ENCODE data around the gene CPM. TPM values are rescaled to one million over a fixed set of nuclear protein-coding genes. Genes with fewer than 3 reads are reported as not detected.

The CPM gene
- total RNA-seq, 1 donor from 2014 or later, result 14.6 TPM

DNA sequence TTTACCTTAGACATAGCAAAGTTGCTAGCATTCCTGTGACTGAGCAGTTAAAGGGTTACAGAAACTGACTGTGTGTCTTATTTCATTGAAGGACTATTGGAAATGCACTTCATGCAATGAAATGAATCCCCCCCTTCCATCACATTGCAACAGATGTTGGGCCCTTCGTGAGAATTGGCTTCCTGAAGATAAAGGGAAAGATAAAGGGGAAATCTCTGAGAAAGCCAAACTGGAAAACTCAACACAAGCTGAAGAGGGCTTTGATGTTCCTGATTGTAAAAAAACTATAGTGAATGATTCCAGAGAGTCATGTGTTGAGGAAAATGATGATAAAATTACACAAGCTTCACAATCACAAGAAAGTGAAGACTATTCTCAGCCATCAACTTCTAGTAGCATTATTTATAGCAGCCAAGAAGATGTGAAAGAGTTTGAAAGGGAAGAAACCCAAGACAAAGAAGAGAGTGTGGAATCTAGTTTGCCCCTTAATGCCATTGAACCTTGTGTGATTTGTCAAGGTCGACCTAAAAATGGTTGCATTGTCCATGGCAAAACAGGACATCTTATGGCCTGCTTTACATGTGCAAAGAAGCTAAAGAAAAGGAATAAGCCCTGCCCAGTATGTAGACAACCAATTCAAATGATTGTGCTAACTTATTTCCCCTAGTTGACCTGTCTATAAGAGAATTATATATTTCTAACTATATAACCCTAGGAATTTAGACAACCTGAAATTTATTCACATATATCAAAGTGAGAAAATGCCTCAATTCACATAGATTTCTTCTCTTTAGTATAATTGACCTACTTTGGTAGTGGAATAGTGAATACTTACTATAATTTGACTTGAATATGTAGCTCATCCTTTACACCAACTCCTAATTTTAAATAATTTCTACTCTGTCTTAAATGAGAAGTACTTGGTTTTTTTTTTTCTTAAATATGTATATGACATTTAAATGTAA lies 93.5 kb downstream of the CPM start:
- H3K36me3 ChIP-seq (ENCODE audit: control insufficient read depth, insufficient read depth, low read length), result peaks cover 1% of the 10 kb centered on the region
- DNase-seq (ENCODE audit: low read depth), result no peak
- H3K27me3 ChIP-seq (ENCODE audit: control insufficient read depth, insufficient read depth, low read length), result no peaks in the 10 kb centered on the region
- H3K4me3 ChIP-seq (ENCODE audit: low read depth, low read length), result no peak overlapping the region
- TF ChIP-seq, protein P1, sequence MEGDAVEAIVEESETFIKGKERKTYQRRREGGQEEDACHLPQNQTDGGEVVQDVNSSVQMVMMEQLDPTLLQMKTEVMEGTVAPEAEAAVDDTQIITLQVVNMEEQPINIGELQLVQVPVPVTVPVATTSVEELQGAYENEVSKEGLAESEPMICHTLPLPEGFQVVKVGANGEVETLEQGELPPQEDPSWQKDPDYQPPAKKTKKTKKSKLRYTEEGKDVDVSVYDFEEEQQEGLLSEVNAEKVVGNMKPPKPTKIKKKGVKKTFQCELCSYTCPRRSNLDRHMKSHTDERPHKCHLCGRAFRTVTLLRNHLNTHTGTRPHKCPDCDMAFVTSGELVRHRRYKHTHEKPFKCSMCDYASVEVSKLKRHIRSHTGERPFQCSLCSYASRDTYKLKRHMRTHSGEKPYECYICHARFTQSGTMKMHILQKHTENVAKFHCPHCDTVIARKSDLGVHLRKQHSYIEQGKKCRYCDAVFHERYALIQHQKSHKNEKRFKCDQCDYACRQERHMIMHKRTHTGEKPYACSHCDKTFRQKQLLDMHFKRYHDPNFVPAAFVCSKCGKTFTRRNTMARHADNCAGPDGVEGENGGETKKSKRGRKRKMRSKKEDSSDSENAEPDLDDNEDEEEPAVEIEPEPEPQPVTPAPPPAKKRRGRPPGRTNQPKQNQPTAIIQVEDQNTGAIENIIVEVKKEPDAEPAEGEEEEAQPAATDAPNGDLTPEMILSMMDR (IDR thresholded peaks at IDR 0.05; ENCODE audit: insufficient read depth, low read length, poor library complexity, severe bottlenecking), result no peak

DNA sequence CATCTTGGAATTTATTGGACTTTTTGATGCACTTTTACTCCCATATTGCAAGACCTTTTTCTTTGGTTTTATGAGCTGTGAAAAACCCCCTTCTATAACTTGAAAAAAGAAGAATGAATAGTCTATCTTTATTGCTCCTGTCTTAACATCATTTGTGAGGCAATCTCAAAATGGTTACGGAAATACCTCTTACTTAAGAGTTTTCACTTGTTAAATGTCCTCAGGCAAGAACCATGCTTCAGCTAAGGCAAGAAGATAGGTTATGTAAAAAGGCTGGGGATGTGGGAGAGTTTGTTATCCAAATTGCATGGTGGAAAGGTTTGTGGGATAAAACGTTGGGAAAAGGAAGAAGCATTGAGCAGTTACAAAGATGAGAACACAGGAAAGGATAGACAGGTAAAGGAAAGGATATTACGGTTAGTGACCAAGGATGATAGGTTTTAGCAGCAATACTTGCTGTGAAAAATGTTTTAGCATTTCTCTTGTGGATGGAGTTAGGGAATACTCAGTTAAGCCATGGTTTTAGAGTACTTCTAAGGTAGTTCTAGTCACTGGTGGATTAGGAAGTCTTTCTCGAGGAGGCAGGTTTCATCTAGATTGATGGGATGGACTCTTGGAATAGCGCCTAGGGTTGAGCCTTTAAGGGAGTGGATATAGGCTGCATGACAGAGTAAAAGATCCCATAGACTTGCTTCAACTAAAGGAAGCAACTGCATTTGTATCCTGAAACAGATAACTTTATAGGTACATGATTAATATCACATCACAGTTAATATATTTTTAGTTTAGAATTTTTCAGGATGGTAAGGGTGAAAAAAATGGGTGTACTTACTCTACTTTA lies 94.7 kb downstream of the CPM start:
- no peak overlapping the region for H3K4me3 ChIP-seq (ENCODE audit: low read depth, low read length)
- peaks cover 3% of the 10 kb centered on the region for H3K36me3 ChIP-seq (ENCODE audit: control insufficient read depth, insufficient read depth, low read length)

DNA sequence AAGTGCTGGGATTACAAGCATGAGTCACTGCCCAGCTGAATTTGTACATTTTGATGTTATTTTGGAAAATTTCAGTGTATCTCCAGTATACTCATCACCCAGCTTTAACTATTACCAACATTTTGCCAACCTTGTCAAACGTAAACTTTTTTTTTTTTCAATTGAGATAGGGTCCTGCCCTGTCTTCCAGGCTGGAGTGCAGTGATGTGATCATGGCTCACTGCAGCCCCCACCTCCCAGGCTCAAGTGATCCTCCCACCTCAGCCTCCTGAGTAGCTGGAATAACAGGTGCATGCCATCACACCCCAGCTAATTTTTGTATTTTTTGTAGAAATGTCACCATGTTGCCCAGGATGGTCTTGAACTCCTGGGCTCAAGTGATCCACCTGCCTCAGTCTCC lies 95.8 kb downstream of the CPM start:
- TF ChIP-seq, protein P1 (IDR thresholded peaks at IDR 0.05; ENCODE audit: insufficient read depth, low read length, poor library complexity, severe bottlenecking), result no peak
- H3K36me3 ChIP-seq (ENCODE audit: control insufficient read depth, insufficient read depth, low read length), result peaks cover 3% of the 10 kb centered on the region
- no peak overlapping the region for H3K4me3 ChIP-seq (ENCODE audit: low read depth, low read length)
- DNase-seq (ENCODE audit: low read depth), result no peak
- H3K27me3 ChIP-seq (ENCODE audit: control insufficient read depth, insufficient read depth, low read length), result no peaks in the 10 kb centered on the region

More for the DNA sequence above, 94.7 kb downstream of the CPM start:
- no peaks in the 10 kb centered on the region for H3K27me3 ChIP-seq (ENCODE audit: control insufficient read depth, insufficient read depth, low read length)
- no peak for DNase-seq (ENCODE audit: low read depth)
- TF ChIP-seq, protein P1 (IDR thresholded peaks at IDR 0.05; ENCODE audit: insufficient read depth, low read length, poor library complexity, severe bottlenecking), result no peak

DNA sequence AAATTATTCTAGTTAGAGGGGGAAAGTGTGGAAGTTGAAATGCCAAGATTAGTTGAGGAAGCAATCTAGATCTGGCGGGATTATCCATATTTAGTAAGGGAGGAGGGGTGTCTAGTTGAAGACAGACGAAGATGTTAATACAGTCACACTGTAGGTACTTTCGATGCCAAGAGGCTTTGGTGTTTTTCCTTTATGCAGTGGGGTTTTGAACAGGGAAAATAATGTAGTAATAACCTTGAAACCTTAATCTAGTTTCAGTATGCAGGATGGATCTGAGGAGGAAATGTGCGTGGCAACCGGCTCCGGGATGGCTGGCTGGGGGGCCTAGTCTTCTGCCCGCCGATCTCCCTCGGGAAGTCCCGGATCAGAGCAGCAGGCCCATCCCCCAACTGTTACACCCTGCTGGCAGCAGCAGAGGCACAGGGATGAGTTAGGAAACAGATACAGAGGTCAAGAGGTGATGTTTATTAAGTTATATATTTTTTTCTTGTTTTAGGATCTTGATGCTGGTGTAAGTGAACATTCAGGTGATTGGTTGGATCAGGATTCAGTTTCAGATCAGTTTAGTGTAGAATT lies 97.5 kb downstream of the CPM start:
- Histone ChIP-seq H3K27me3 (ENCODE audit: control insufficient read depth, insufficient read depth, low read length) (no peaks in the 10 kb centered on the region), H3K36me3 (ENCODE audit: control insufficient read depth, insufficient read depth, low read length) (peaks cover 3% of the 10 kb centered on the region), H3K4me3 (ENCODE audit: low read depth, low read length) (no peak overlapping the region)
- no peak for DNase-seq (ENCODE audit: low read depth)
- TF ChIP-seq, protein P1 (IDR thresholded peaks at IDR 0.05; ENCODE audit: insufficient read depth, low read length, poor library complexity, severe bottlenecking), result no peak

DNA sequence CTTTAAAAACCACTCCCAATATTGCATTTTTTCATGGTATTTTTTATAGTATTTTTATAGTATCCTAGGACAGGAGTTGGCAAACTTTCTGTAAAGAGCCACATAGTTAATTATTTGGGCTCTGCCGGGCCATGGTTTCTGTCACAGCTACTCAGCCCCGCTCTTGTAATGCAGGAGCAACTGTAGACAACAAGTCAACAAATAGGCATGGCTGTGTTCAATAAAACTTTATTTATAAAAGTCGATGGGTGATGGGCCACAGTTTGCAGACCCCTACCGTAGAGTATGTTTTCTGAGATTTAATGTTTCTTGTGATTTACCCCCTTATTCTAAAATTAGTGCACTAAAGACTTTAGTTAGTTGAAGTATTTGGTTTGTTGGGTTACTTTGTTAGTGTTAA lies 99.5 kb downstream of the CPM start:
- no peak for DNase-seq (ENCODE audit: low read depth)
- H3K4me3 ChIP-seq (ENCODE audit: low read depth, low read length), result no peak overlapping the region
- no peaks in the 10 kb centered on the region for H3K27me3 ChIP-seq (ENCODE audit: control insufficient read depth, insufficient read depth, low read length)
- TF ChIP-seq, protein P1 (IDR thresholded peaks at IDR 0.05; ENCODE audit: insufficient read depth, low read length, poor library complexity, severe bottlenecking), result no peak
- H3K36me3 ChIP-seq (ENCODE audit: control insufficient read depth, insufficient read depth, low read length), result peaks cover 3% of the 10 kb centered on the region

Data from kidney epithelial cell (primary cell).